NCI-H2227 (cell line): Measurements from ENCODE around the gene C2orf72.
"Not testable (repeated sequence)": the region's sequence is repeated elsewhere in the genome, so short reads cannot be mapped to it uniquely, and the experiment has no call there.

Source experiments
- DNase-seq: peaks from one replicate; lab custom pipeline; 2025; ENCODE audit not compliant: unreplicated experiment; lab: John Stamatoyannopoulos, UW

C2orf72 gene

DNA sequence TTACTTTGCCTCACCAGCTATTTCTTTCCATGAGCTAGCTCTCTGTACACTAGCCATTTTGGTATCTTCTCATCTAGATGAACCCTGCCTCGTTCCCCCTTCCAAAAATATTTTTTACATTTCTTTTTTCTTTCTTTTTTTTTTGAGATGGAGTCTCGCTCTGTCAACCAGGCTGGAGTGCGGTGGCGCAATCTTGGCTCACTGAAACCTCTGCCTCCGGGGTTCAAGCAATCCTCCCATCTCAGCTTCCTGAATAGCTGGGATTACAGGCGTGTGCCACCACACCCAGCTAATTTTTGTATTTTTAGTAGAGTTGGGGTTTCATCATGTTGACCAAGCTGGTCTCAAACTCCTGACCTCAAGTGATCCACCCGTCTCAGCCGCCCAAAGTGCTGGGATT, 30.2 kb downstream of the C2orf72 start:
- DNase-seq = not testable (repeated sequence)

DNA sequence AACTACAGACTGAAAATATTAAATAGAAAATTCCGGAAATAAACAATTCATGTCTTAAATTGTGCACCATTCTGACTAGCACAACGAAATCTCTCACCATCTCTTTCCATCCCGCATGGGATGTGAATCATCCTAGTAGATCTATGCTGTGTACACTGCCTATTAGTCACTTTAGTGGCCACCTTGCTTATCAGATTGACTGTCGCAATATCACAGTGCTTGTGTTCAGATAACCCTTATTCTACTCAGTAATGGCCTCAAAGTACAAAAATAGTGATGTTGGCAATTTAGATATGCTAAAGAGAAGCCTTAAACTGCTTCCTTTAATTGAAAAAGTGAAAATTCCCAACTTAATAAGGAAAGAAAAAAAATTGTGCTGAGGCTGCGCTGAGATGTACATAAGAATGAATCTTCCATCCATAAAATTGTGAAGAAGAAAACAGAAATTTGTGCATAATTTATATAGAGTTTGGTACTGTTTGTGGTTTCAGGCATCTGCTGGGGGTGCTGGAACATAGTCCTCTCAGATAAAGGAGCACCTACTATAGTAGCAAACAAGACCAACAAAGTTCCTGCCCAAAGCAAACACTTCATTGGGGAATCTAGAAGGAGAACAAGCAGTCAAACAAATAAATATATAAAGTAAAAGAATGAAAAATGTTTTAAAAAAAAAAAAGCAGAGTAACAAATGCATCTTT, 31.4 kb downstream of the C2orf72 start:
- DNase-seq = no peak

DNA sequence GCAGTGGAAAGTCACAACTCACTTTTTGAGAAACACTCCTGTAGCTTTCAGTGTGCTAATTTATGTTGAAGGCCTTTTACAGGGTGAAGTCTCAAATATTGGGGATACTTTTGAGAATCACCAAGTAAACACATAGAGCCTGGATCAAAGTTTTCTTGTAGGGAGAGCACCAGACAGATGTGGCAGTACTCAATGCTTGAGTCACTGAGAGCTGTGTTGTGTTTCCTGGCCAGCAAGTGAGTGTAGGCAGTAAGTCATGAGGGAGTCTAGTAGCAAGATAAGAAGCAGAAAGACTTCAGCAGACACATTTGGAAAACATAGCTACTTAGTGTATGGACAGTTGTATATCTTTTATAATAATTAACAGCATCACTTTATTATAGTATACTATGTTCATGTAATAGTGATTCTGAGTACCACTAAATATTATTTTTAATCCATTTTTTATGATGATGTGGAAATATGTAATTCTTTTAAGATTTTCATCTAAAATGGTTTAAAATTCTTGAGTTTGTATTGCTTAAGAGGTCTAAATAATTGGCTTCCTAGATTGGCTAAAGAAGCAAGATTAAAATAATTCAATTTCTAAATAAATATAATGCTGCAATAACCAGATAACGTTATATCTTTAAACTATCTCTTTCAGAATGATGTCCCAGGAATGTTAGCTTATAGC, 32.2 kb downstream of the C2orf72 start:
- no peak for DNase-seq

DNA sequence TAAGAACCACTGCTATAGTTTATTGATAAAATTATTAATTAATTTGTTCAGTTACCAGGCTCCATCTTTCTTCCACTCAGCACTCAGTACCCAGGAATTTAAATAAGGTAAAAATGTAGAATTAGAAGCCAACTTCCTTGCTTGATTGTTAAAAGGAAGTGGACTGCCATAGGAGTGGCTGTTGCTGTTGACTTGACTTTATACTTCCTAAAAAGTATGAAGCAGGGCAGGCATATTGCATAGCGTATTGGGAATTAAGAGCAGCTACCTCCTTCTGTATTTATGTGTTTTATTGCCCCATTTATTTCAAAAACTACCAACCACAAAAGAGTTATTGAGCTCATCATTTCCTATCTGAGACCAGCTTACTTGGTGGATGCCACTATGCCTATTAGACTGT, 47.2 kb downstream of the C2orf72 start:
- DNase-seq = no peak

DNA sequence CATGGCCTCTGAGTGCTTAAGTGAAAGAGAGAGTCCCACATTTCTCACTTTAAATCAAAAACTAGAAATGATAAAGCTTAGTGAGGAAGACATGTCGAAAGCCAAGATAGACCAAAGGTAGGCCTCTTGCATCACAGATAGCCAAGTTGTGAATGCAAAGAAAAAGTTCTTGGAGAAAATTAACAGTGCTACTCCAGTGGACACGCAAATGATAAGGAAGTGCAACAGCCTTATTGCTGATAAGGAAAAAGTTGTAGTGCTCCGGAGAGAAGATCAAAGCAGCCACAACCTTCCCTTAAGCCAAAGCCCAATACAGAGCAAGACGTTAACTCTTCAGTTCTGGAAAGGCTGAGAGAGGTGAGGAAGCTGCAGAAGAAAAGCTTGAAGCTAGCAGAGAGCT, 51.4 kb downstream of the C2orf72 start:
- DNase-seq = no peak

DNA sequence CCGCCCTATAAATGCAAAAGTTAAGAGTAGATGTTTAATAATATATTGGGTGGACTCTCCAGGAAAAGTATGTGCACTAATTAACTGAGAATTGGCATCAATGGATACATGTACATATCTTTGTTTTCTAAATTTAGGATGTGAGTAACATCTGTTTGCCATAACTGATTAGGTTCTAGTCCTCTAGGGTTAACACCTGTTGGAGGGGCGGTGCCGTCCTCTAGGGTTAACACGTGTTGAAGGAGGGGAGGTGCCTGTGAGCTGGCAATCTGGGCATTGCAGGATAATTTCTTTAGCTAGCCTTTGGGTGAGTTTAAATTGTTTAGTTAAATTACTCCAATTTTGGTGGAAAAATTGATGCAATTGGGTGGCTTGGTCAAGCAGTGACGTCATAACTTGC, 56.6 kb downstream of the C2orf72 start:
- no peak for DNase-seq

DNA sequence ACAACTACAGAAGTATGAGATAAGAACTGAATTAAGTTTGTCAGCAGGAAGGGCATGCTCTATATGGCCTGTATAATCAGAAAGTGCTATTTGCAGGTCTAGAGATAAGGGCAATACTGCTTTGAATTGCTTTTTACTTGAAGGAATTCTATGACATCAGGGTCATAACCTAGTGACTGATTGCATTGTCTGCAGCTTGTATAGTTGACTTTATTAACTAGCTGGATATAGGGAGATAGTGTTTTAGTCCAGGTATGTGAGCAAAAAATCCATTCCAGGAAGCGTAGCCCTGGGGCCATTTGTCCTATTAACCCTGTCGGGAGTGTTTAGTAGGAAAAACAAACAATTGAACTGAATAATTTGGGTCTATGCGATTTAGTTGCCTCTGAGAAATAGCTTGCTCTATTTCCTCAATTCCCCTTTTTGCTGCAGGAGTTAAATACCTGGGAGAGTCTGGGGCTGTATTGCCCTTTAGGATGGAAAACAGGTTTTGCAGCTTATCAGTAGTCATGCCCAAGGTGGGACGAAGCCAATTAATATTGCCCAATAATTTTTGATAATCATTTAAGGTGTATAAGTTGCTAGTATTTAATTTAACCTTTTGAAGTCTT, 57.5 kb downstream of the C2orf72 start:
- no peak for DNase-seq
